OCI-LY1 (cell line): ENCODE data around the gene CARM1.

Source experiments
- H2AFZ ChIP-seq: fragments of 200-600 bp; sonication (generic), shearing (Covaris generic); 2 replicates; pipeline ENCODE4 v1.6.0; 2014; ENCODE audit warnings: antibody characterized with exemption, mild to moderate bottlenecking, low read length
- H3F3A ChIP-seq: fragments of 200-600 bp; sonication (generic), shearing (Covaris generic); 2 replicates; pipeline ENCODE4 v1.6.0; 2014; ENCODE audit warnings: mild to moderate bottlenecking, antibody characterized with exemption, low read length, moderate library complexity; ENCODE audit not compliant: insufficient read depth
- H3K27ac ChIP-seq: fragments of 200-600 bp; sonication (generic); 2 replicates; pipeline ENCODE4 v1.5.1; 2014; ENCODE audit warnings: low read length, mixed run types, mild to moderate bottlenecking, low read depth; ENCODE audit not compliant: poor library complexity, severe bottlenecking
- H3K27me3 ChIP-seq: fragments of 200-600 bp; sonication (generic); 2 replicates; pipeline ENCODE4 v1.6.0; 2014; ENCODE audit warnings: antibody characterized with exemption, mild to moderate bottlenecking, low read length, moderate library complexity; ENCODE audit not compliant: insufficient read depth
- H3K36me3 ChIP-seq: fragments of 200-600 bp; sonication (generic); 2 replicates; pipeline ENCODE4 v1.6.1; 2014; ENCODE audit warnings: mild to moderate bottlenecking, antibody characterized with exemption, low read length, moderate library complexity, mixed read lengths; ENCODE audit not compliant: insufficient read depth
- H3K4me1 ChIP-seq: fragments of 200-600 bp; sonication (generic); 2 replicates; pipeline ENCODE4 v1.5.1; 2014; ENCODE audit warnings: mild to moderate bottlenecking, low read length, moderate library complexity; ENCODE audit not compliant: insufficient read depth, severe bottlenecking
- H3K4me2 ChIP-seq: fragments of 200-600 bp; sonication (generic), shearing (Covaris generic); 2 replicates; pipeline ENCODE4 v1.6.1; 2014; ENCODE audit warnings: low read length
- H3K4me3 ChIP-seq: fragments of 200-600 bp; sonication (generic); 2 replicates; pipeline ENCODE4 v1.5.1; 2014; ENCODE audit warnings: low read length, low read depth, mild to moderate bottlenecking, mixed read lengths; ENCODE audit not compliant: poor library complexity, severe bottlenecking
- H3K79me2 ChIP-seq: fragments of 200-600 bp; shearing (Covaris generic); 2 replicates; pipeline ENCODE4 v1.6.1; 2016; ENCODE audit warnings: mixed run types, low read length, mixed read lengths; ENCODE audit not compliant: insufficient read depth
- H3K9ac ChIP-seq: fragments of 200-600 bp; sonication (generic), shearing (Covaris generic); 2 replicates; pipeline ENCODE4 v1.6.1; 2014; ENCODE audit warnings: mild to moderate bottlenecking, low read length, mixed read lengths
- H3K9me2 ChIP-seq: fragments of 200-600 bp; sonication (generic), shearing (Covaris generic); 2 replicates; pipeline ENCODE4 v1.6.1; 2014; ENCODE audit warnings: low read depth, mild to moderate bottlenecking, low read length, mixed read lengths
- H3K9me3 ChIP-seq: fragments of 200-600 bp; shearing (Covaris generic); 2 replicates; pipeline ENCODE4 v1.6.1; 2014; ENCODE audit warnings: low read length, mixed read lengths
- H4K20me1 ChIP-seq: fragments of 200-600 bp; sonication (generic), shearing (Covaris generic); 2 replicates; pipeline ENCODE4 v1.6.0; 2016; ENCODE audit warnings: mild to moderate bottlenecking, low read length; ENCODE audit not compliant: insufficient read depth
- CTCF ChIP-seq: fragments of 200-600 bp; sonication (generic), shearing (Covaris generic); IDR thresholded peaks from 2 replicates; pipeline ENCODE4 v1.5.1; 2017; ENCODE audit warnings: mild to moderate bottlenecking, antibody characterized with exemption, low read length, moderate library complexity, mixed read lengths
- EZH2 ChIP-seq: fragments of 200-600 bp; sonication (generic), shearing (Covaris generic); IDR thresholded peaks from 2 replicates; pipeline ENCODE4 v1.8.0; 2017; ENCODE audit warnings: borderline replicate concordance, mixed run types, mild to moderate bottlenecking, antibody characterized with exemption, low read length, moderate library complexity, mixed read lengths

The CARM1 gene

GRCh38 chr19:10916602-10917001 is 45.2 kb downstream of the CARM1 start:
- H3K36me3 ChIP-seq = peaks cover 74% of the 10 kb centered on the region

GRCh38 chr19:10918359-10918758 is 47.0 kb downstream of the CARM1 start:
- no peaks in the 10 kb centered on the region for H3K9me2 ChIP-seq
- H3K36me3 ChIP-seq = peaks cover 74% of the 10 kb centered on the region
- no peak overlapping the region for H3K27ac ChIP-seq
- no peaks in the 10 kb centered on the region for H3K9me3 ChIP-seq
- H3F3A ChIP-seq = no peaks in the 10 kb centered on the region
- no peaks in the 10 kb centered on the region for H4K20me1 ChIP-seq
- H3K4me2 ChIP-seq = no peak overlapping the region
- no peak for TF ChIP-seq CTCF
- no peak for TF ChIP-seq EZH2
- no peak overlapping the region for H2AFZ ChIP-seq
- no peaks in the 10 kb centered on the region for H3K27me3 ChIP-seq
- no peak overlapping the region for H3K9ac ChIP-seq
- no peaks in the 10 kb centered on the region for H3K79me2 ChIP-seq
- no peaks in the 10 kb centered on the region for H3K4me1 ChIP-seq
- H3K4me3 ChIP-seq = no peak overlapping the region

More at GRCh38 chr19:10916602-10917001, 45.2 kb downstream of the CARM1 start:
- no peaks in the 10 kb centered on the region for H3K4me1 ChIP-seq
- H3K4me3 ChIP-seq = no peak overlapping the region
- H3K9me2 ChIP-seq = no peaks in the 10 kb centered on the region
- no peak overlapping the region for H3K9ac ChIP-seq
- H3F3A ChIP-seq = no peaks in the 10 kb centered on the region
- H3K27ac ChIP-seq = no peak overlapping the region
- H3K9me3 ChIP-seq = no peaks in the 10 kb centered on the region
- H2AFZ ChIP-seq = no peak overlapping the region
- TF ChIP-seq EZH2 (no peak), CTCF (no peak)
- no peaks in the 10 kb centered on the region for H3K27me3 ChIP-seq
- H3K79me2 ChIP-seq = no peaks in the 10 kb centered on the region
- no peaks in the 10 kb centered on the region for H4K20me1 ChIP-seq
- H3K4me2 ChIP-seq = no peak overlapping the region

GRCh38 chr19:10919352-10920287 is 48.3 kb downstream of the CARM1 start:
- Histone ChIP-seq H3K9me3 (no peaks in the 10 kb centered on the region), H3K4me2 (no peak overlapping the region), H3K4me1 (no peaks in the 10 kb centered on the region), H3K27me3 (no peaks in the 10 kb centered on the region), H4K20me1 (no peaks in the 10 kb centered on the region), H3K4me3 (no peak overlapping the region), H3K9me2 (no peaks in the 10 kb centered on the region), H3K9ac (no peak overlapping the region), H3K79me2 (no peaks in the 10 kb centered on the region), H2AFZ (no peak overlapping the region), H3K27ac (no peak overlapping the region), H3K36me3 (peaks cover 72% of the 10 kb centered on the region), H3F3A (no peaks in the 10 kb centered on the region)
- TF ChIP-seq CTCF (no peak), EZH2 (no peak)
